ENCODE data around the gene SERPINA1.
"Not testable (repeated sequence)": the region's sequence is repeated elsewhere in the genome, so short reads cannot be mapped to it uniquely, and the experiment has no call there.

Gene SERPINA1

DNA sequence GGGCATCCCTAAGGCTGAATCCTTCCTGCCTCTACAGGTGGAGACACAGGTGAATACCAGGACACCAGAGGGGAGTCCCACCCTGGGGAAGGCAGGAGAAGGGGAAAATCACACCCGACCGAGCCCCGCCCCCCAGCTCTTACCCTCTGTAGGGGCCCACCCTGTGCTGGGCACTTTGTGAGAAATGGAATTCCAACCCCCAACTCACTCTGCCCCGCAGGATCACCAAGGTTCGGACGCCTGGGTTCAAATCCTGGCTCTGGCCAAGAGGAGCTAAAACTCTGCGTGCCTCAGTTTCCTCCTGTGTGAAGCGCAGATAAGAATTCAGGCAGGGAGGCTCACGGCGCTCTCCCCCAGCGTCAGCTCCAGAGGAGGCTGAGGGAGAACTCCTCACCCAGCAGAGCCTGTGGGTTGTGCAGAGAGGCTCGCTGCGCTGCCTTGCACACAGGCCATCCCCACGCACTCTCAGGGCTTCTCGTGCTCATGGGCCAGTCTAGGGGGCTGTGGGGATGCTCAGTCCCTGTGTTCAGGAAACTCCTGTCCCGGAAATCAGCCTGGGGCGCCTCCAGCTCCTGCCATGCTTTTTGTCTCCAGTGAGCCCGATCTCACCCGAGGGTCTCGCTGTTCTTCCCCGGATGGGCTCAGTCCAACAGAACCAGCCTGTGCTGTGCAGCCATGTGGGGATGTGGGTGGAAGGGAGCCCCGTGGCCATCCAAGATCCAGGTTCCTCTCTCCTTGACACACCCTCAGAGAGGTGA is 18.5 kb downstream of the SERPINA1 start:
- not testable (repeated sequence) for DNase-seq (ENCODE audit: low read depth)

DNA sequence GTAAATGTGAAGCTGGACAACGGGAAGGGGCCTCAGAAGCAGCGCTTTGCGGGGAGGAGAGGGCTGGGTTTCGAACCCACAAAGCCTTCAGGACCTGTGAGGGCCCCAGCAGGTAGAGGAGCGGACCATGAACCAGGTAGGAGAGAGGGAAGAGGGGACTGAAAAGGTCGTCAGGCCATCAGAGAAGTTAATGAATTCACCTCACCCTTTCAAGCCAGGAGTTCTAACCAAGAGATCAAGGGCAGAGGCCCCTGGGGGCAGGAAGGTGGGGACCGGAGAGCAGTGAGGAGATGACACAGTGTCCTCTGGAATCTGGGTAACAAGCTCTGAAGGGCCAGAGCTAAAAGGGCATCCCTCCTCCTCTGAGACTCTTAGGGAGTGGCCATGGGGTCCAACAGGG is 19.4 kb downstream of the SERPINA1 start:
- DNase-seq (ENCODE audit: low read depth): no peak

DNA sequence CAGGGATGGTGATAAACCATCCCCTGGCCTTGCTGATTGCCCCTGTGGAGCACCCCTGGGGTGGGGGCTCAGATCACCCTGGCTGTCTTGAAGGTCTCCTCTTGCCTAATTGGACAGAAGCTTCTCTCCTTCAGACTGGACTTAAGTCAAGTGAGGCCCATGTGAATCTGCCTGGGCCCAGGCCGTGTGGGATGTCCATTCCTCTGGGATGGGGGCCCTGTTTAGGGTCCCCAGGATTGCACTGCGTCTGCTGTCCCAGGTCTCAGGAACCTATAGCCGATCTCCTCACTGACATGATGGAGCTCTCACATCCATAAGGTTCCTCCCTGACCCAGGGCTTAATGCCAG is 20.2 kb downstream of the SERPINA1 start:
- no peak for DNase-seq (ENCODE audit: low read depth)

DNA sequence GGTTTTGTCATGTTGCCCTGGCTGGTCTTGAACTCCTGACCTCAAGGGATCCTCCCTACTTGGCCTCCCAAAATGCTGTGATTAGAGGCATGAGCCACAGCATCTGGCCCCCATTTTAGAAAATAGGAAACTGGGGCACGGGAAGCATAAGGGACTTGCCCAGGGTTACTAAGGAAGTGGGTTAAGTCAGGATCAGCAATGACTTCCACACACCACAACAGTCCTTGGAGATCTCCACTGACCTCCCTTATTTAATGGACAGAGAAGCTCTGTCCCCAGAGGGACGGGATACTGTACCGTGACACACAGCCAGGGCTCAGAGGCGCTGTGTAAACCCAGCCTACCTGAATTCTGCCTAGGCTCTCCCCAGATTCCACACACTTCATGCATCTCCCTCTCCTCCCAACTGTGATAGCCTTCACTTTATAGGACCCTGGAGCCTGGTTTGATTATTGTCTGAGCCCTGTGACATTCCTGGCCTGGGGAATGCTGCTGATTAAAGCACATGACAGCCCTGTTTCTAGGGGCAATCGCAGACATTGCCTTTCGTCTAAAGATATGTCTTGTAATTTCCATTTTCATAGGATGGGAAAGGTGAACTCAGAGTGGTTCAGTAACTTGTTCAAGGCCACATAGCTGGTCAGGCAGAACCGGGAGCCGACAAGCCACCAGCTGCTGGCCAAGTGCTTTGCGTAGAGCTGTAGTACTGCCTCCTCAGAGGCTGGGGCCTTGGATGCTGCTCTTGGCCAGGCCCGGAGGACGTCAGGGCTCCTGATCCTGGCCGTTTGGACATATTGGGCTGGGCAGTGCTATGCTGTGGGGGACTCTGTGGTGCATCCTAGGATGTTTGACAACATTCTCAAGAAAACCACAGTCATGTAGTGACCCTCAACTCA is 20.8 kb downstream of the SERPINA1 start:
- DNase-seq (ENCODE audit: low read depth): no peak

DNA sequence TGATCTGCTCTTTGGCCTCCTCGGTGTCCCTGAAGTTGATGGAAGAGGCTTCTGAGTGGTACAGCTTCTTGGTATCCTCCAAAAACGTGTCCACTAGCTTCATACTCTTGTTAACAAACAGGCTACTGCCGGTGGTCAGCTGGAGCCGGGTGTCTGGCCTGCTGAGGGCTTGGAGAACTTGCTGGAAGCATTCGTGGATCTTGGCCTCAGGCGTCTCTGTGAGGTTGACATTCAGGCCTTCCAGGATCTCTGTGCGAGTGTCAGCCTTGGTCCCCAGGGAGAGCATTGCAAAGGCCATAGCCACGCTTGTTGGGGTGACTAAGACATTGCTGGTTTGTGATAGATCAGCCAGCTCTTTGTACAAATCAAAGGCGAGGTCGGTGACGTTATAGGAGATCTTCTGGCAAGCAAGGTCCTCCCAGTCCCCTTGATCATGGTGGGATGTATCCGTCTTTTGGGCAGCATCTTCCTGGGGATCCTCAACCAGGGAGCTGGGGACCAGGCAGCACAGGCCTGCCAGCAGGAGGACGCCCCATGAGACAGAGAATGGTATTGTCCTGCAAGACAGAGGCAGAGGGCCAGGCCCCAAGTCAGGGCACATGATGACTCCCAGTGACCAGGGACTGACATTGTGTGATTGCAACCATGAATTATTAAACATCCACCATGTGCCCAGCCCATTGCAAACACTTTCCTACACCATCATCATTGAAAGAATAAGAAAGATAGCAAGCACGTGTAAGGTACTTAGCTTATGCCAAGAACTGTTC is 22.1 kb downstream of the SERPINA1 start, which contains the start of gene SERPINA2:
TSS of gene SERPINA2 (minus strand) at position 553 of the 770 bp plus-strand sequence.
- no peak for DNase-seq (ENCODE audit: low read depth)

DNA sequence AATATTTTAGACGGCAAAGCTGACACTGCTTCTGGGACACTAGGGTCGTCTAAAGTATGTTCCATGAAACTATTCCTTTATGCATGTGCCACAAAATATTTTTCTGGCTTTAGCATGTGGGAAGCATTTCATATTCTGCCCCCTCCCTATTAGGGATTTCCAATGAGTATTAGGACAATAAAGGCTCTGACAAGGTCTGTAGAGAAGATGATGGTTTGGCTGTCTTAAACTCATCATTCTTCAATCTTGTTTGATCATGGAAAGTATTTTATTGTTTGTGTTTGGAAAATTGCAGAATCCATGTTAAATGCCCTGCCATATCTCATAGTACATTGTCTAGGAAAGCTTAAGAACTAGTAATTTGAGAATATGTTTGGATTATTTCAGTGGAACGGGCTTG is 22.8 kb downstream of the SERPINA1 start:
- DNase-seq (ENCODE audit: low read depth): no peak

DNA sequence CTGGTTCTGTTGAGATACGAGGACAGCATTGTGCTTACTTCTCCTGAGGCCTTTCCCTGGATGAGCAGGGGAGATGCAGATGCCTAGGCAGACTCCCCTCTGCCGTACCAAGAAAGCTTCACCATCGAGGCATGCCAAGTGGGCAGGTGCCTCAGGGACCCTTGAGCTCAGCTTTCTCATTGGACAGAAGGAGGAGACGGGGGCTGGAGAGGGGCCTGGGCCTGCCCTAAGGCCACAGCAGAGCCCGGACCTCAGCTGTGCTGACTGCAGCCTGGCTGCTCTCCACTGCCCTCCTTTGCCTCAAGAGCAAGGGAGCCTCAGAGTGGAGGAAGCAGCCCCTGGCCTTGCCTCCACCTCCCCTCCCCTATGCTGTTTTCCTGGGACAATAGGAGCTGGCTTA is 23.4 kb downstream of the SERPINA1 start:
- DNase-seq (ENCODE audit: low read depth): no peak

DNA sequence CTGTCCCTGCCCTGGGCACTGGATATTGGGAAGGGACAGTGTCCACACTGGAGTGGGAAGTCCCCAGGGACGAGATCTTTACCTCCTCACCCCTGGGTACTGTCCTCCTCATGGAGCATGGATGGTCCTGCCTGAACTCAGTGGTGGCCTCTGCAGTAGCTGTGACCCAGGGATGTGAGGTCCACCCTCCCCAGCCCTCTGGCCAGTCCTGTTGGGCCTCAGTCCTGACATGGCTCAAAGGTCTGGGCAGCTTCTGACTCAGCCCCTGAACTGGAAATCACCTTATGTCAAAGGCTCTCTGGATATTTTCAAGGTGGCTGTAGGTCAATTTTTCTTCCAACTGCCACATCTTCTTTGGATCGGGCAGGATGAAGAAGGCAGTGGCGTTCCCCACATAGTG is 24.4 kb downstream of the SERPINA1 start:
- no peak for DNase-seq (ENCODE audit: low read depth)

DNA sequence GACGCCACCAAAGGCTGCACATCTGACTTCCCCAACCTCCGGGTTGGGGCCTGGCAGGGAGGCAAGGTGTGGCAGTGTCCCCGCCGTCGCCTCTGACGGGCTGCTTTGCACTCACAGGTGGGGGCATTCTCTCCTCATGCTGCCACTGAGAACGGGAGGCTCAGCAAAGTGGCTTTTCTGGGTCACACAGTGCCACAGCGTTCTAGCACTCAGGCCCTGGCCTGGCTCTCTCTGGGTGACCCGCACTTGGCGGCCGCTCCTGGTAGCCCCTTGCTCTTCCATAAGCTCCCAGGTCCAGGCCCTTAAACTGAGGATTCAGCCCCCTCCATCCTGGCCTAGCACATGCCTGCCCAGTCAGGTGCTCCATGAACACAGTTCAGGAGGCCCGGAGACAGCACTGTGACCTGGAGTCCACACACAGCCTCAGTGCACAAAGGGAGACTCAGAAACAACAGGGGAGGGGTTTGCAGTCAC is 25.2 kb downstream of the SERPINA1 start:
- no peak for DNase-seq (ENCODE audit: low read depth)

DNA sequence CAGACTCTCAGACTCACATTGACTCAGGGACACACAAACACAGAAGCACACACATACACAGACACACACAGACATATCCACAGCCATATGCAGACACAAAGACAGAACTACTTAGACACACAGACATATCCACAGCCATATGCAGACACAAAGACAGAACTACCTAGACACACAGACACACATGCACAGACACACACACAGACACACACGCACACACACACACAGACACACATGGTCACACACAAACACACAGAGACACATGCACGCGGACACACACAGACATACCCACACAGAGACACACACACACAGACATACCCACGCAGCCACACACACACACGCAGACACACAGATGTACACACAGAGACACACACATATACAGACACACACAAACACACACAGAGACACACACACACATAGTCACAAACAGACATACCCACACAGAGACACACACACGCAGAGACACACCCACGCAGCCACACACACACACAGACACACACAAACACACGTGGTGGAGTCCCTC is 25.7 kb downstream of the SERPINA1 start:
- DNase-seq (ENCODE audit: low read depth): no peak

DNA sequence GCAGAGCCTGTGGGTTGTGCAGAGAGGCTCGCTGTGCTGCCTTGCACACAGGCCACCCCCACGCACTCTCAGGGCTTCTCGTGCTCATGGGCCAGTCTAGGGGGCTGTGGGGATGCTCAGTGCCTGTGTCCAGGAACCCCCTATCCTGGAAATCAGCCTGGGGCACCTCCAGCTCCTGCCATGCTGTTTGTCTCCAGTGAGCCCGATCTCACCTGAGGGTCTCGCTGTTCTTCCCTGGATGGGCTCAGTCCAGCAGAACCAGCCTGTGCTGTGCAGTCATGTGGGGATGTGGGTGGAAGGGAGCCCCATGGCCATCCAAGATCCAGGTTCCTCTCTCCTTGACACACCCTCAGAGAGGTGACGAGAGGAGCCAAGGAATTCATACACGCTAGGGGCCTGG is 26.7 kb downstream of the SERPINA1 start:
- DNase-seq (ENCODE audit: low read depth): no peak

DNA sequence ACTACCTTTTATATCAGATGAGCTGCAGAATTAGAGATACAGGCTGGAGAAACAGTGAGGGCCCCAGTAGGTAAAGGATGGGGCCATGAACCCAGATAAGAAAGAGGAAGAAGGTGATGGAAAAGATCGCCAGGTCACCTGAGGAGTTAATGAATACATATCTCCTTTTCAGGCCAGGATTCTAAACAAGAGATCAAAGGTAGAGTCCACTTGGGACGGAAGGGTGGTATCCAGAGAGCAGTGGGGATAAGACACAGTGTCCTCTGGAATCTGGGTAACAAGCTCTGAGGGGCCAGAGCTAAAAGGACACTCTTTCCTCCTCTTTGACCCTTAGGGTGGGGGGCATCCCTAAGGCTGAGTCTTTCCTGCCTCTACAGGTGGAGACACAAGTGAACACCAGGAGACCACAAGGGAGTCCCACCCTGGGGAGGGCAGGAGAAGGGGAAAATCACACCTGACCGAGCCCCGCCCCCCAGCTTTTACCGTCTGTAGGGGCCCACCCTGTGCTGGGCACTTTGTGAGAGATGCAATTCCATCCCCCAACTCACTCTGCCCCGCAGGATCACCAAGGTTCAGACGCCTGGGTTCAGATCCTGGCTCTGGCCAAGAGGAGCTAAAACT is 27.3 kb downstream of the SERPINA1 start:
- DNase-seq (ENCODE audit: low read depth): no peak

DNA sequence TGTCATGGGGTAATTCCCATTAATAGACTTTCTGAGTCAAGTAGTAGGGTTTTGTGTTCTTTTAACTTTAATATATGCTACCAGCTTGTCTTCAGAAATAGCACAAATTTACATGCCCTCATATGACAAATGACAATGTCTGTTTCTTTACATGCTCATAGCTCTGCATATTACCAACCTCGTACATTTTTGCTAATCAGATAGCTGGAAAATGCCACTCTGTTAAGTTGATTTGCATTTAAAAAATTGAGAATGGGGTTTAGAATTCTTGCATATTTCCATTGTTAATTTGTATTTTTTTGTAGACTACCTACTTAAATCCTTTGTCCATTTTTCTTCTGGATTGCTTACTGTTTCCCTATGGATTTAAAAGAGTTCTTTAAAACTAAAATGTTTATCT is 31.2 kb downstream of the SERPINA1 start:
- DNase-seq (ENCODE audit: low read depth): no peak

DNA sequence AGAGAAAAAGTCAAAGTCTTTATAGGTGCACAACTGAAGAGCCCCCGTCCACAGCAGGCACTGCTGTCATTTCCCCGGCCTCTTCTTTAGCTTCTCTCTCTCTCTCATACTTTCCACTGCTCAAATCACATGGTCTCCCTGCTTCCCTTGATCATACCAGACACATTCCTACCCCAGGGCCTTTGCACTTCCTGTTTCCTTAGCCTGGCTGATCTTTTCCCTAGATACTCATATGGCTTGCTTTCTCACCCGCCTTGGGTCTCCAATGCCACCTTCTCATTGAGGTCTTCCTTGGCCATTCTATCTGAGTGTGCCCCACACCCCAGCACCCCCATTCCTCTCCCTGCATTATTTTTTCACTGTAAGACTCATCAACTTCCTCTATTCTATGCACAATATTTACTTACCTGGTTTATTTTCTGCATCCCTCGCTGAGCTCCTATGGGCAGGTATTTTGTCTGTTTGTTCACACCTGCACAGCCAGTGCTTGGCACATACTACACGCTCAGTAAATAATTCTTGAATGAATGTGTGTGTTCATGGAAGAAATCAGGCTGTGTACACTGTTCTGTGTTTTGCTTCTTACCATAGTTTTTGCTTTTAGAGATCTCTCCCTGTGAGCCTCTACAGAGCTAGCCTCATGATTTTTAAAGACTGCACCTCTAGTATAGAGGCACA is 31.9 kb downstream of the SERPINA1 start:
- DNase-seq (ENCODE audit: low read depth): no peak

DNA sequence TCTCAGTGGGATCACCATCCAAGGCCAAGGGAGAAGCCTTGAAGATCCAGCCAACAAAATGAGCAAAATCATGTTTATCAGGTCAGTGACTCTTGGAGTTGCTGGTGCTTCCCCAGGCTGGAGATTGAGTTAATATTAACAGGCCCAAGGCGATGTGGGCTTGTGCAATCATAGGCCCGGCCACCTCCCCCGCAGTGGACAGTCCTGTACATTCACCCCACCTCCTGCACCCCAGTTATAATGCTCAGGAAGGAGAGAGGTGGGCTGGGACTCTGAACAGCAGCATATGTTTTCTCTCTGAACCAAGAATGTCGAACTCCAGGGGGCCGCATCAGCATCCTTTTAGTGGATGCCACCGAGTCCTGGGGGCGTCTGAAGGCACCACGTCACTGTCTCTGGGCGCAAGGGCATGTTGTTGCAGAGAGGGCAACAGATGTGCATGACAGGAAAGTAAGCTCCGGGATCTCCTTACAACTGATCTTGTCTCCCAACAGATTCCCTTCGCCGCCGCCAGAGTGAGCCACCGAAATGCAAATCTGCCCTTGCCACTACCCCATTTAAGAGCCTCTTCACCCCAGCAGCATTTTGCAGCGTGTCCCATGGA is 33.1 kb downstream of the SERPINA1 start:
- DNase-seq (ENCODE audit: low read depth): no peak

DNA sequence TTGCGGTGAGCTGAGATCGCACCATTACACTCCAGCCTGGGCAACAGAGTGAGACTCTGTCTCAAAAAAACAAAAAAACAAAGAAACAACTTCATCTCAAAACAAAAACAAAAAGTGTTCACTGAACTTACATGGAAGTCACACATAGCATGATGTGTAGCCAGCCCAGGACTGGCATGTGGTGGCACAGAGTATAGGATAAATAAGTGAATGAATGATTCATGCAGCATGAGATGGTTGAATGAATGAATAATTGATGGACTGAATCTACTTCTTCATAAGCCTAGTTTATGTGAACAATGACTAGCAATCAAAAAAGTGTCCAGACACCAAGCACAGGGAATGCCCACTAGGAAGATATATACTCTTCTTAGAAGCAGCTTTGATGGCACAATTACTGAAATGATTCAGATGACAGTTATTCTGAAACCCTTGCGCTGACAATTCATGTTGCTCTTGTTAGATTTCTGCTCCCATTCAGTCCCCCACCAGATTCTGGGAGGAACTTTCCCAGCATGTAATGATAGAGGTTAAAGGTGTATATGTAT is 33.7 kb downstream of the SERPINA1 start:
- DNase-seq (ENCODE audit: low read depth): no peak

DNA sequence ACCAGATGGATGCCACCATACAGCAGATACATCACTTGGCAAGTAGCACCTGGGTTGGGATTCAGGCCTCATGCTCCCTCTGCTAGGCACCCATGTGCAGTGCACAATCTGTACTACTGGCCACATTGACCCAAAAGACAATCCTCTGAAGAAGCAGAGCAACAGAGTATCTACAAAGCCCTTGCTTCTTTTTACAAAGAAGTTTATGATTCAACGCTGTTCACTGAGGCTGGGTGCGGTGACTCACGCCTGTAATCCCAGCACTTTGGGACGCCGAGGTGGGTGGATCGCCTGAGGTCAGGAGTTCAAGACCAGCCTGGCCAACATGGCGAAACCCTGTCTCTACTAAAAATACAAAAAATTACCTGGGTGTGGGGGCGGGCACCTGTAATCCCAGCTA is 34.2 kb downstream of the SERPINA1 start:
- not testable (repeated sequence) for DNase-seq (ENCODE audit: low read depth)

DNA sequence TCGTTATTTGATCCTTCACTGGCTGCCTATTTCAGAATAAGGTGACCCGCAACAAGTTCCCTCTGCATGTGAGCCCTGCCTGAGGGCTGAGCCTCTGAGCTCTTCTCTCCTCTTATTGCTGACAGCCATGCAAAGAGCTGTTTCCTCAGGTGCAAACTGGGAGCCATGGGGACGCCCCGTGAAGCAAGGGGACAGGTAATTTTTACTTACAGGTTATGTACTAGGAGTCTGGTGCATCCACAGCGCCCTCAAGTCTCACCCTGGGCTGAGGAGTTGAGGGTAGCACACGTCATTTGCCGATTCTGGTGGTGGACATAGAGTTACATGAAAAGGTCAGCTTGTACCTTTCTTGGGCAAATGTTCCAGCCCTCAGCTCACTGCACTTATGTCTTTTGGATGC is 39.1 kb downstream of the SERPINA1 start:
- no peak for DNase-seq (ENCODE audit: low read depth)

DNA sequence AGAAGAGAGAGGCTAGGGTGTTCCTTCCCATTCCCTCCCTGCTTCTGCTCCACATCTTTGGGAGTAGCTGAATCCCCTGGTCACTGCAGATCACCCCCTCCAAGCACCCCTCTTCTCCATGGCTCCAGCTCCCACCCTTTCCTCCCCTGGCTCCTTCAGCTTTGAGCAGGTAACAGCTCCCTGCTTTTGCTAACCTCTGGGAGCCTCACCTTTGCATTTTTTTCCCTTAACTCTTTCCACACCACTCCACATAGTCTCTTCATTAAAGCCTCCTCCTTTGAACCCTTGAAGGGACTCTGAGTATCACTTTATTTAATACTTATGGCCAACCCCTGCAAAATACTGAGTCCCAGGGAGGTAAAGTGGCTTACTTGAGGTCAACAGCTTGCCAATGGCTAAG is 39.6 kb downstream of the SERPINA1 start:
- no peak for DNase-seq (ENCODE audit: low read depth)

DNA sequence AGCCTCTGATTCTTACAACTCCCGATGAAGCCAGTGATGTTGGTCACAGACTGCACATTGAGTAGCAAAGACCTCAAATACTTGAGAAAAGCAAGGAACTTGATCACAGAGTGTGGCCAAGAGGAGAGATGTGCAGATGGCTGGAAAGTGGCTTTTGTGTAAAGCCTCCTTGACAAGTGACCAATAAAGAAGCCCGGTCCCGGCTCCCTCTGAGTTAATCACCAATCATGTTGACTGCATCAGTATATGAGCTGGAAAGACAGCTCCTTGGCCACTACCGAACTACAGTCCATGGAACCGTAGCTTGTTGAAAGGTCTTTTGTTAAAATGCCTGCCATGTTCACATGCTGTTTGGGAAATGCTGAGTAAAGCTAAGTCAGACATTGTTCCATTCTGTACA is 41.6 kb downstream of the SERPINA1 start:
- no peak for DNase-seq (ENCODE audit: low read depth)
